ENCODE results near the gene PIP4K2B. TPM values are rescaled to one million over a fixed set of nuclear protein-coding genes. Genes with fewer than 3 reads are reported as not detected.
A peak's percentile ranks its signal among the peaks of the same experiment; 100 is the strongest.

PIP4K2B gene
- total and polyA plus RNA-seq, 11 donors = 23.3 to 55.0 (median 48.4) TPM

GRCh38 chr17:38725066-38725465 is 74.3 kb downstream of the PIP4K2B start:
- ATAC-seq (no peak), DNase-seq (no peak)
- H3K27me3 ChIP-seq = no peaks in the 10 kb centered on the region
- TF ChIP-seq, protein P1, sequence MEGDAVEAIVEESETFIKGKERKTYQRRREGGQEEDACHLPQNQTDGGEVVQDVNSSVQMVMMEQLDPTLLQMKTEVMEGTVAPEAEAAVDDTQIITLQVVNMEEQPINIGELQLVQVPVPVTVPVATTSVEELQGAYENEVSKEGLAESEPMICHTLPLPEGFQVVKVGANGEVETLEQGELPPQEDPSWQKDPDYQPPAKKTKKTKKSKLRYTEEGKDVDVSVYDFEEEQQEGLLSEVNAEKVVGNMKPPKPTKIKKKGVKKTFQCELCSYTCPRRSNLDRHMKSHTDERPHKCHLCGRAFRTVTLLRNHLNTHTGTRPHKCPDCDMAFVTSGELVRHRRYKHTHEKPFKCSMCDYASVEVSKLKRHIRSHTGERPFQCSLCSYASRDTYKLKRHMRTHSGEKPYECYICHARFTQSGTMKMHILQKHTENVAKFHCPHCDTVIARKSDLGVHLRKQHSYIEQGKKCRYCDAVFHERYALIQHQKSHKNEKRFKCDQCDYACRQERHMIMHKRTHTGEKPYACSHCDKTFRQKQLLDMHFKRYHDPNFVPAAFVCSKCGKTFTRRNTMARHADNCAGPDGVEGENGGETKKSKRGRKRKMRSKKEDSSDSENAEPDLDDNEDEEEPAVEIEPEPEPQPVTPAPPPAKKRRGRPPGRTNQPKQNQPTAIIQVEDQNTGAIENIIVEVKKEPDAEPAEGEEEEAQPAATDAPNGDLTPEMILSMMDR (IDR thresholded peaks at IDR 0.05) = no peak
- no peak for TF ChIP-seq POLR2A (IDR thresholded peaks at IDR 0.05)
- peaks cover 0 to 40% (median 22%) of the 10 kb centered on the region in 12 donors for H3K4me1 ChIP-seq
- H3K36me3 ChIP-seq = peaks cover 0 to 59% (median 48%) of the 10 kb centered on the region in 9 donors
- no peak overlapping the region for H3K4me3 ChIP-seq
- intact Hi-C loops (cut with DNase I) = no loop called here
- H3K27ac ChIP-seq = peak overlapping the region in 1 of 12 donors; percentile 19
- no peaks in the 10 kb centered on the region for H3K9me3 ChIP-seq
- WGBS, 4 donors = 58 to 79% (median 70%) methylated on average over 10 of the region's 10 CpGs

GRCh38 chr17:38724337-38724988 is 74.9 kb downstream of the PIP4K2B start:
- Histone ChIP-seq H3K4me3 (no peak overlapping the region), H3K27me3 (no peaks in the 10 kb centered on the region), H3K4me1 (peaks cover 0 to 36% (median 18%) of the 10 kb centered on the region in 12 donors), H3K9me3 (no peaks in the 10 kb centered on the region), H3K27ac (peak overlapping the region in 2 of 12 donors; percentile 19 to 28), H3K36me3 (peaks cover 0 to 65% (median 54%) of the 10 kb centered on the region in 9 donors)
- DNase-seq = peak; percentile 73 to 85 (median 76)
- 52 to 62% (median 53%) methylated on average over 5 to 16 of the region's 16 CpGs for WGBS, 4 donors
- intact Hi-C loops (cut with DNase I) = no loop called here
- peak; percentile 50 to 80 (median 54) for ATAC-seq
- TF ChIP-seq POLR2A (IDR thresholded peaks at IDR 0.05) = no peak
- TF ChIP-seq, protein P1 (IDR thresholded peaks at IDR 0.05) = no peak

GRCh38 chr17:38721802-38722201 is 77.6 kb downstream of the PIP4K2B start:
- H3K4me3 ChIP-seq = no peak overlapping the region
- DNase-seq = no peak
- no peaks in the 10 kb centered on the region for H3K27me3 ChIP-seq
- peaks cover 0 to 22% (median 10%) of the 10 kb centered on the region in 12 donors for H3K4me1 ChIP-seq
- intact Hi-C loops (cut with DNase I) = no loop called here
- TF ChIP-seq, protein P1 (IDR thresholded peaks at IDR 0.05) = no peak
- no peak for TF ChIP-seq POLR2A (IDR thresholded peaks at IDR 0.05)
- 84 to 91% (median 90%) methylated on average over 8 to 16 of the region's 16 CpGs for WGBS, 4 donors
- H3K36me3 ChIP-seq = peaks cover 0 to 85% (median 80%) of the 10 kb centered on the region in 9 donors
- ATAC-seq = no peak
- peak overlapping the region in 1 of 12 donors; percentile 11 for H3K27ac ChIP-seq
- H3K9me3 ChIP-seq = no peaks in the 10 kb centered on the region

- no peaks in the 10 kb centered on the region for H3K27me3 ChIP-seq
- H3K4me1 ChIP-seq = peaks cover 0 to 22% (median 10%) of the 10 kb centered on the region in 12 donors
- no peak overlapping the region for H3K27ac ChIP-seq
- H3K9me3 ChIP-seq = no peaks in the 10 kb centered on the region
- no peak for ATAC-seq
- no peak overlapping the region for H3K4me3 ChIP-seq
- TF ChIP-seq POLR2A (IDR thresholded peaks at IDR 0.05) = no peak
- TF ChIP-seq, protein P1 (IDR thresholded peaks at IDR 0.05) = no peak
- peaks cover 0 to 93% (median 89%) of the 10 kb centered on the region in 9 donors for H3K36me3 ChIP-seq
- no peak for DNase-seq
- intact Hi-C loops (cut with DNase I) = no loop called here
- 86 to 90% (median 88%) methylated on average over 6 of the region's 6 CpGs for whole genome bisulfite sequencing, 4 donors
Observed at GRCh38 chr17:38720941-38721340, 78.4 kb downstream of the PIP4K2B start.
